ENCODE results near the gene ASTN2.

DNA sequence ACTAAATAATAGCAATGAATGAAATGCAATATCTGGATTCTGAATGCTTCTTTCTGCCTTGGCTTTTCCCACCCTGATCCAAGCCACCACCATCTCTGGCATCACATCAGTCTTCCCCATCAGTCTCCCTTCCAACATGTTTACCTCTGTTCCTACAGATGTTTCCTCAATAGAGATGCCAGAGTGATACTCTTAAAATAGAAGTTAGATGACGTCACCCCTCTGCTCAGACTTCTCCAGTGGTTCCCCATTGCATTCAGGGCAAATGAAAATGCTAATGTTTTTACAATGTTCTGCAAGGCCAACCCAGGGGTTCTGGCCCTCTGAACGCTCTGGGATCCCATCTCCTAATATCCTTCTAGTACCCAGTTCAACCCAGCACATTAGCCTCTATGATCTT lies 422.0 kb downstream of the ASTN2 start:
- TF ChIP-seq, protein P1, sequence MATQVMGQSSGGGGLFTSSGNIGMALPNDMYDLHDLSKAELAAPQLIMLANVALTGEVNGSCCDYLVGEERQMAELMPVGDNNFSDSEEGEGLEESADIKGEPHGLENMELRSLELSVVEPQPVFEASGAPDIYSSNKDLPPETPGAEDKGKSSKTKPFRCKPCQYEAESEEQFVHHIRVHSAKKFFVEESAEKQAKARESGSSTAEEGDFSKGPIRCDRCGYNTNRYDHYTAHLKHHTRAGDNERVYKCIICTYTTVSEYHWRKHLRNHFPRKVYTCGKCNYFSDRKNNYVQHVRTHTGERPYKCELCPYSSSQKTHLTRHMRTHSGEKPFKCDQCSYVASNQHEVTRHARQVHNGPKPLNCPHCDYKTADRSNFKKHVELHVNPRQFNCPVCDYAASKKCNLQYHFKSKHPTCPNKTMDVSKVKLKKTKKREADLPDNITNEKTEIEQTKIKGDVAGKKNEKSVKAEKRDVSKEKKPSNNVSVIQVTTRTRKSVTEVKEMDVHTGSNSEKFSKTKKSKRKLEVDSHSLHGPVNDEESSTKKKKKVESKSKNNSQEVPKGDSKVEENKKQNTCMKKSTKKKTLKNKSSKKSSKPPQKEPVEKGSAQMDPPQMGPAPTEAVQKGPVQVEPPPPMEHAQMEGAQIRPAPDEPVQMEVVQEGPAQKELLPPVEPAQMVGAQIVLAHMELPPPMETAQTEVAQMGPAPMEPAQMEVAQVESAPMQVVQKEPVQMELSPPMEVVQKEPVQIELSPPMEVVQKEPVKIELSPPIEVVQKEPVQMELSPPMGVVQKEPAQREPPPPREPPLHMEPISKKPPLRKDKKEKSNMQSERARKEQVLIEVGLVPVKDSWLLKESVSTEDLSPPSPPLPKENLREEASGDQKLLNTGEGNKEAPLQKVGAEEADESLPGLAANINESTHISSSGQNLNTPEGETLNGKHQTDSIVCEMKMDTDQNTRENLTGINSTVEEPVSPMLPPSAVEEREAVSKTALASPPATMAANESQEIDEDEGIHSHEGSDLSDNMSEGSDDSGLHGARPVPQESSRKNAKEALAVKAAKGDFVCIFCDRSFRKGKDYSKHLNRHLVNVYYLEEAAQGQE (IDR thresholded peaks at IDR 0.05; ENCODE audit: low read depth, low read length) = no peak
- TF ChIP-seq, protein P2, sequence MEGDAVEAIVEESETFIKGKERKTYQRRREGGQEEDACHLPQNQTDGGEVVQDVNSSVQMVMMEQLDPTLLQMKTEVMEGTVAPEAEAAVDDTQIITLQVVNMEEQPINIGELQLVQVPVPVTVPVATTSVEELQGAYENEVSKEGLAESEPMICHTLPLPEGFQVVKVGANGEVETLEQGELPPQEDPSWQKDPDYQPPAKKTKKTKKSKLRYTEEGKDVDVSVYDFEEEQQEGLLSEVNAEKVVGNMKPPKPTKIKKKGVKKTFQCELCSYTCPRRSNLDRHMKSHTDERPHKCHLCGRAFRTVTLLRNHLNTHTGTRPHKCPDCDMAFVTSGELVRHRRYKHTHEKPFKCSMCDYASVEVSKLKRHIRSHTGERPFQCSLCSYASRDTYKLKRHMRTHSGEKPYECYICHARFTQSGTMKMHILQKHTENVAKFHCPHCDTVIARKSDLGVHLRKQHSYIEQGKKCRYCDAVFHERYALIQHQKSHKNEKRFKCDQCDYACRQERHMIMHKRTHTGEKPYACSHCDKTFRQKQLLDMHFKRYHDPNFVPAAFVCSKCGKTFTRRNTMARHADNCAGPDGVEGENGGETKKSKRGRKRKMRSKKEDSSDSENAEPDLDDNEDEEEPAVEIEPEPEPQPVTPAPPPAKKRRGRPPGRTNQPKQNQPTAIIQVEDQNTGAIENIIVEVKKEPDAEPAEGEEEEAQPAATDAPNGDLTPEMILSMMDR (IDR thresholded peaks at IDR 0.05 in 2 of 3, conservative IDR thresholded peaks at IDR 0.05 in 1 of 3; ENCODE audit: control insufficient read depth in 2 of 3, extremely low read depth in 1 of 3, insufficient read depth in 1 of 3, low read depth in 3 of 3, low read length in 3 of 3) = no peak
- no peak for TF ChIP-seq POLR2AphosphoS5 (IDR thresholded peaks at IDR 0.05; ENCODE audit: low read length)
- TF ChIP-seq POLR2A (IDR thresholded peaks at IDR 0.05; ENCODE audit: low read depth, low read length) = no peak
